Ectodermal cell (in vitro differentiated cells): ENCODE results near the gene FZD10.

Source experiments
- H3K27ac ChIP-seq: 2 replicates; pipeline ENCODE4 v1.7.0; 2013; ENCODE audit warnings: mild to moderate bottlenecking, low read depth, low read length; ENCODE audit not compliant: insufficient read depth, poor library complexity, severe bottlenecking
- H3K27me3 ChIP-seq: 2 replicates; pipeline ENCODE4 v1.7.0; 2013; ENCODE audit warnings: mild to moderate bottlenecking, low read length; ENCODE audit not compliant: insufficient read depth, control insufficient read depth, poor library complexity, severe bottlenecking
- H3K36me3 ChIP-seq: one replicate; pipeline ENCODE4 v1.7.0; 2013; ENCODE audit warnings: low read length; ENCODE audit not compliant: control insufficient read depth, insufficient read depth
- H3K4me1 ChIP-seq: one replicate; pipeline ENCODE4 v1.7.0; 2013; ENCODE audit warnings: low read length; ENCODE audit not compliant: control insufficient read depth, insufficient read depth
- H3K4me3 ChIP-seq: 2 replicates; pipeline ENCODE4 v1.7.0; 2013; ENCODE audit warnings: low read depth, low read length, control low read depth; ENCODE audit not compliant: insufficient read depth
- H3K9me3 ChIP-seq: 2 replicates; pipeline ENCODE4 v1.7.0; 2013; ENCODE audit warnings: mild to moderate bottlenecking, low read length, moderate library complexity; ENCODE audit not compliant: control insufficient read depth
- WGBS, 2 experiments: methylation state at CpG; one replicate each; pipeline ENCODE4 v1.1.7; 2013; ENCODE audit warnings: missing lambda C conversion rate in 2 of 2; 5-methylcytosine and 5-hydroxymethylcytosine counted together

Gene FZD10

GRCh38 chr12:130162745-130163460, 639 bp downstream of the FZD10 start:
- H3K4me1 ChIP-seq: peaks cover 50% of the 10 kb centered on the region
- peaks cover 3% of the 10 kb centered on the region for H3K36me3 ChIP-seq
- peak overlapping the region; percentile 70 for H3K27ac ChIP-seq
- H3K9me3 ChIP-seq: no peaks in the 10 kb centered on the region
- H3K4me3 ChIP-seq: peak overlapping the region; percentile 74
- 1 to 2% methylated on average over 78 of the region's 78 CpGs for WGBS, 2 experiments
- peaks cover 92% of the 10 kb centered on the region for H3K27me3 ChIP-seq

GRCh38 chr12:130163461-130164215, 1.4 kb downstream of the FZD10 start:
- H3K36me3 ChIP-seq: peaks cover 3% of the 10 kb centered on the region
- 5% methylated on average over 71 of the region's 71 CpGs for WGBS, 2 experiments
- H3K27ac ChIP-seq: no peak overlapping the region
- H3K4me3 ChIP-seq: peak overlapping the region; percentile 74
- peaks cover 92% of the 10 kb centered on the region for H3K27me3 ChIP-seq
- H3K9me3 ChIP-seq: no peaks in the 10 kb centered on the region
- peaks cover 43% of the 10 kb centered on the region for H3K4me1 ChIP-seq

- no peak overlapping the region for H3K27ac ChIP-seq
- WGBS, 2 experiments: 16 to 19% methylated on average over 18 of the region's 18 CpGs
- H3K4me3 ChIP-seq: peak overlapping the region; percentile 74
- peaks cover 92% of the 10 kb centered on the region for H3K27me3 ChIP-seq
- peaks cover 38% of the 10 kb centered on the region for H3K4me1 ChIP-seq
- H3K9me3 ChIP-seq: no peaks in the 10 kb centered on the region
- H3K36me3 ChIP-seq: peaks cover 3% of the 10 kb centered on the region
Observed at GRCh38 chr12:130164216-130164542, 1.9 kb downstream of the FZD10 start.

- peaks cover 86% of the 10 kb centered on the region for H3K27me3 ChIP-seq
Observed at GRCh38 chr12:130164936-130165335, 2.7 kb downstream of the FZD10 start.

DNA sequence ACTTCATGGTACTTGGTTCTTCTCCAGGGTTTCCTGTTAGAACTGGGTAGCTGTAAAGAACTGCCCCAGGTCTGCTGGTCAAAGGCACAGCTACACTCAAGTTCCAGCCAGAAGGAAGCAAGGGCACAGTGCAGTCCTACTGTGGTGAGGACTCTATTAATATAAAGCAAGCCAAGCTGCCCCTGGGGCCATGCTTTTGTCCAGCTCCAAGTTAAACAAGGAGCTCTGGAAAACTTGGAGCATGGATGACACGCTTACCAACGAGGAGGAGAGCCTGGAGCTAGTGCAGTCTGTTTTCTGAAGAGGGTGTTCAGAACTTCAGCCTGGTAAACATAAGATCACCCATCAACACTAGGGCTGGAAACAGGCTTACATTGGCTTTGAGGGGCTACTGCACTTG, 4.0 kb downstream of the FZD10 start:
- H3K4me1 ChIP-seq: peaks cover 28% of the 10 kb centered on the region
- peaks cover 72% of the 10 kb centered on the region for H3K27me3 ChIP-seq
- peaks cover 3% of the 10 kb centered on the region for H3K36me3 ChIP-seq
- WGBS, 2 experiments: 85 to 87% methylated on average over 2 of the region's 2 CpGs
- no peaks in the 10 kb centered on the region for H3K9me3 ChIP-seq
- no peak overlapping the region for H3K4me3 ChIP-seq
- no peak overlapping the region for H3K27ac ChIP-seq

More at GRCh38 chr12:130164936-130165335, 2.7 kb downstream of the FZD10 start:
- Histone ChIP-seq H3K4me1 (peaks cover 31% of the 10 kb centered on the region), H3K27ac (no peak overlapping the region), H3K4me3 (peak overlapping the region; percentile 74), H3K36me3 (peaks cover 3% of the 10 kb centered on the region), H3K9me3 (no peaks in the 10 kb centered on the region)
- 8 to 9% methylated on average over 4 to 5 of the region's 5 CpGs for WGBS, 2 experiments

GRCh38 chr12:130167537-130167936, 5.3 kb downstream of the FZD10 start:
- WGBS, 2 experiments: 90 to 100% methylated on average over 1 of the region's 1 CpG
- H3K36me3 ChIP-seq: peaks cover 3% of the 10 kb centered on the region
- H3K27ac ChIP-seq: no peak overlapping the region
- no peak overlapping the region for H3K4me3 ChIP-seq
- H3K4me1 ChIP-seq: peaks cover 28% of the 10 kb centered on the region
- no peaks in the 10 kb centered on the region for H3K9me3 ChIP-seq
- H3K27me3 ChIP-seq: peaks cover 68% of the 10 kb centered on the region

DNA sequence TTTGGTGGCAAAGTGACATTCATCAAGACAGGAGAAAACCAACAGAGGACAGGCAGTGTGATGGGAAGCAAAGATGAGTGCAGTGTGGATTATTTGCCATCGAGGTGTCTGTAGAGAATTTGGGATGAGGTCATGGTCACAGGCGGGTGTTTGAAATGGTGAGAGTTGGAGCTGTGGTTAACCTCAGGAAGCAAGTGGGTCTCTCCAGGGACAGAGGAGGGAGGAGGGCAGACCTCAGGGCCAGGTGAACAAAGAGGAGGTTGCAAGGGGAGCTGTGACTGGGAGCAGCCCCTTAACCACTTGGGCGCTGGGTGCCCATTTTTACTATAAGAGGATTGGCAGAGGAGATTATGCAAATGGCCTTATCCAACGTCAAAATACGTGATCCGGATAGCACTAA, 7.0 kb downstream of the FZD10 start:
- 64 to 70% methylated on average over 6 of the region's 6 CpGs for whole genome bisulfite sequencing, 2 experiments
- no peak overlapping the region for H3K4me3 ChIP-seq
- H3K4me1 ChIP-seq: peaks cover 17% of the 10 kb centered on the region
- peaks cover 3% of the 10 kb centered on the region for H3K36me3 ChIP-seq
- peaks cover 51% of the 10 kb centered on the region for H3K27me3 ChIP-seq
- no peak overlapping the region for H3K27ac ChIP-seq
- no peaks in the 10 kb centered on the region for H3K9me3 ChIP-seq

- Histone ChIP-seq H3K27ac (no peak overlapping the region), H3K9me3 (no peaks in the 10 kb centered on the region), H3K36me3 (peaks cover 3% of the 10 kb centered on the region), H3K4me1 (peaks cover 11% of the 10 kb centered on the region), H3K4me3 (no peak overlapping the region), H3K27me3 (peaks cover 44% of the 10 kb centered on the region)
- 74 to 77% methylated on average over 5 to 6 of the region's 6 CpGs for WGBS, 2 experiments
Observed at GRCh38 chr12:130169924-130170323, 7.7 kb downstream of the FZD10 start.

DNA sequence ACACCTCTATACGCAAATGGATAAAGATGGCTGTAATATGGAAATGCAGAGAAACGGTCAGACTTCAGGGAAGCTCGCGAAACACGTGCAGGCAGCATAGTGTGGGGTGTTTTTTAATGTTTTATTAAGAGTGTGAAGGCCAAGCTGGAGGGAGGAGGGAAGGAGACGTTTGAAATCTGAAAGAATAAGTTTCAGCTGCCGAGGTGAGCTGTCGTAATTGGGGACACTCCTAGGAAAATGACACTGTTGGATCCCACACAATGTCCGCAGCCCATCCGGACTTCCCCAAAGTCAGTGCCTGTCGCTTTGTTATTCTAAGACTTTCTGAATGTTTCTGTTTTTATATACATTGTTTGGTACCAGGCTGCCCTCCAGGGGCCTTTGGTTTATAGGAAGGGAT, 8.3 kb downstream of the FZD10 start:
- WGBS, 2 experiments: 81 to 83% methylated on average over 11 of the region's 11 CpGs
- H3K36me3 ChIP-seq: peaks cover 3% of the 10 kb centered on the region
- peaks cover 37% of the 10 kb centered on the region for H3K27me3 ChIP-seq
- no peak overlapping the region for H3K4me3 ChIP-seq
- H3K27ac ChIP-seq: no peak overlapping the region
- H3K9me3 ChIP-seq: no peaks in the 10 kb centered on the region
- H3K4me1 ChIP-seq: peaks cover 4% of the 10 kb centered on the region

GRCh38 chr12:130177635-130178242, 15.5 kb downstream of the FZD10 start:
- Histone ChIP-seq H3K36me3 (no peaks in the 10 kb centered on the region), H3K9me3 (no peaks in the 10 kb centered on the region), H3K27ac (no peak overlapping the region), H3K4me1 (no peaks in the 10 kb centered on the region), H3K4me3 (no peak overlapping the region), H3K27me3 (no peaks in the 10 kb centered on the region)
- 83 to 86% methylated on average over 14 of the region's 14 CpGs for WGBS, 2 experiments
